ENCODE measurements around the gene RIC1. TPM values are rescaled to one million over a fixed set of nuclear protein-coding genes. Genes with fewer than 3 reads are reported as not detected.
"Not testable (repeated sequence)": the region's sequence is repeated elsewhere in the genome, so short reads cannot be mapped to it uniquely, and the experiment has no call there.

Gene RIC1
- total and polyA plus RNA-seq, 8 donors, result 21.5 to 32.9 (median 30.7) TPM

DNA sequence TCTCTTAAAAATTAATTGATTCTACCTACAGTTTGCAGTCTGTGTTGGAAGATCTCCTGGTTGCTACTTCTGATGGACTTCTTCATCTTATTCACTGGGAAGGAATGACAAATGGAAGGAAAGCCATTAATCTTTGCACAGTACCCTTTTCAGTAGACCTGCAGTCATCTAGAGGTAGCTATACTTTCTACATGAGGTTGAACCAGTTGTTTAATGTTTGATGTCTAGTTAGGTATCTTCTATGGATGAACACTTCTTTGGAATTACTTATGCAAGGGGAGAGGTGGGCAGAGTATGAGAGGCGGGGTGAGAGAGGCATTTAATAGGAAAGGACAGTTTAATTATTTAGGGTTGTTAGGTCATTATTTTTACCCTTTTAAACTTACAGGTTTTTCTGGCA, 91.2 kb downstream of the RIC1 start:
- no peak for DNase-seq
- Histone ChIP-seq H3K27ac (no peak overlapping the region), H3K36me3 (peaks cover 0 to 36% of the 10 kb centered on the region in 2 donors), H3K27me3 (no peaks in the 10 kb centered on the region), H3K4me1 (no peaks in the 10 kb centered on the region), H3K4me3 (no peak overlapping the region), H3K9me3 (peaks cover 0 to 8% of the 10 kb centered on the region in 2 donors)
- intact Hi-C loops (cut with DNase I), result no loop called here
- TF ChIP-seq CTCF (IDR thresholded peaks at IDR 0.05), result no peak
- no peak for ATAC-seq

GRCh38 chr9:5721279-5722087, 92.6 kb downstream of the RIC1 start:
- no peak overlapping the region for H3K27ac ChIP-seq
- H3K36me3 ChIP-seq, result peaks cover 0 to 33% of the 10 kb centered on the region in 2 donors
- no peak for ATAC-seq
- H3K4me1 ChIP-seq, result no peaks in the 10 kb centered on the region
- no peak for TF ChIP-seq CTCF (IDR thresholded peaks at IDR 0.05)
- H3K27me3 ChIP-seq, result no peaks in the 10 kb centered on the region
- no peak for DNase-seq
- intact Hi-C loops (cut with DNase I), result no loop called here
- no peak overlapping the region for H3K4me3 ChIP-seq
- peaks cover 0 to 5% of the 10 kb centered on the region in 2 donors for H3K9me3 ChIP-seq

- H3K27me3 ChIP-seq; H3K4me3 ChIP-seq; intact Hi-C loops (cut with DNase I); ATAC-seq; DNase-seq; H3K4me1 ChIP-seq; H3K9me3 ChIP-seq; H3K27ac ChIP-seq: not testable (repeated sequence)
- peaks cover 0 to 31% of the 10 kb centered on the region in 2 donors for H3K36me3 ChIP-seq
Observed at GRCh38 chr9:5722679-5723078, 93.8 kb downstream of the RIC1 start.

DNA sequence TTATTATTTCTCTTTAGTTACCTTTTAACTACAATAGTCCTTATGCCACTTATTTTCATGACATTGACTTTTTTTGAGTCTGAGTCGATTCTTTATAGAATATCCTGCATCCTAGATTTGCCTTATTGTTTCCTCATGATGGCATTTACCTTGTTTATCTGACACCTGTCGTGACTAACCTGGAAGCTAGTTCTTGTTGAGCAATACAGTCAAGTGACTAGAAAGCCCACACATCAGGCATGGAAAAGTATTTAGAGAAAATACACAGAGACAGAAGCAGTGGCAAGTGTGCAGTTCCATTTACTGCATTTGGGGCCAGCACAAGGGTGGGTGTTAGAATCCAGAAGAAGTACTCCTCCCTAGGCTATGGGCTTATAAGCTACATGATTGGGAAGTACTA, 106.2 kb downstream of the RIC1 start:
- ATAC-seq, result no peak
- intact Hi-C loops (cut with DNase I), result no loop called here
- DNase-seq, result no peak
- no peak overlapping the region for H3K4me3 ChIP-seq
- peaks cover 0 to 38% of the 10 kb centered on the region in 2 donors for H3K36me3 ChIP-seq
- no peak overlapping the region for H3K27ac ChIP-seq
- H3K9me3 ChIP-seq, result no peaks in the 10 kb centered on the region
- H3K4me1 ChIP-seq, result no peaks in the 10 kb centered on the region
- TF ChIP-seq CTCF (IDR thresholded peaks at IDR 0.05), result no peak
- H3K27me3 ChIP-seq, result no peaks in the 10 kb centered on the region

DNA sequence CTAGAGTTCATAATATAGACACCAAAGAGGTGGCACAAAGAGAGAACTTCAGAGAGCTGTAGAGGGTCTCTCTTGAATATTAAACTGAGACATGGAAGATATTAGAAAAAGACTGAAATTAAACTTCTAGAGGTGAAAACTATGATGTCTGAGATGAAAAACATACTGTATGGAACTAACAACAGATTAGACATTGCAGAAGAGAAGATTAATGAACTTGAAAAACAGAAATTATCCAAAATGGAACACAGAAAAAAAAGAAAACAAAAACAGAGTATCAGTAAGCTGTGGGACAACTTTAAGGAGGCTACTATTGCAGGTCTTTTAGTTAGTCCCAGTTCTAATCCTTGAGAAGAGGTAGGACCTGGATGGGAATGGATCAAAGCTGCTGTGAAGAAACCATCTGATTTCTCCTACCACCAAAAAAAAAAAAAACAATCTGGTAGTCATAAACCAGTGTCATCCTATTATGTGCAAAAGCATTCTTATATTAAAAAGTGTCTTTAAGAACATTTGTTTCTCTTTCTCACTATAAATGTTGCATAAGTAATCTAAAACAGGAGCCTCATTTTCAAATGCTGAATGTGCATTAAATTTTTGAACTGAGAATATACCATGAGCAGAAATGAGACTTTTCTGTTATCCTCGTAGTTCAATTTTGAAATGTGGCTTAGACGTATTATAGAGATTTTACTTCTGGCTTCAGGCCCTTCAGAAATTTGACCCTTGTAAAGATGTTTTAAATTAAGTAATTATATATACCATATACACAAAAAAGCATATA, 107.8 kb downstream of the RIC1 start:
- Histone ChIP-seq H3K4me3 (no peak overlapping the region), H3K36me3 (peaks cover 0 to 45% of the 10 kb centered on the region in 2 donors), H3K9me3 (no peaks in the 10 kb centered on the region), H3K4me1 (no peaks in the 10 kb centered on the region), H3K27me3 (no peaks in the 10 kb centered on the region), H3K27ac (no peak overlapping the region)
- ATAC-seq (no peak), DNase-seq (no peak)
- no peak for TF ChIP-seq CTCF (IDR thresholded peaks at IDR 0.05)
- intact Hi-C loops (cut with DNase I), result no loop called here

Measured in left lung (tissue), 10 donors.